ENCODE data around the gene CAB39.

DNA sequence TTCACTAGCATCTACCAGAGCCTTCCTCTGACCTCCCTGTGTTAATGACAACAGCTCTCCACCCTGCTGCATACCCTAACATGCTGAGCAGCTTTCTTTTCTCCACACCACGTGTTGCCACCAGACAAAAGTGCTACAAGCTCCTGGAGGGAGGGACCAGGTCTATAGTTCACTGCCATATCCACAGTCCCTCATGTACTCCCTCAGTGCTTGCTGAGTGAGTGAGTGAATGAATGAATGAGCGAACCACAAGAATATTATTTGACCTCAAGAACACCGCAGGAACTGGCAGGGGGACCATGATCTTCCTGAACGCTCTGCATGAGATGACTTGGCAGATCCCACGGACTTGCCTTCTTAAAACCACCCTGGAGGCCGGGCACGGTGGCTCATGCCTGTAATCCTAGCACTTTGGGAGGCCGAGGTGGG, 47.4 kb upstream of the CAB39 start:
- TF ChIP-seq, protein P1, sequence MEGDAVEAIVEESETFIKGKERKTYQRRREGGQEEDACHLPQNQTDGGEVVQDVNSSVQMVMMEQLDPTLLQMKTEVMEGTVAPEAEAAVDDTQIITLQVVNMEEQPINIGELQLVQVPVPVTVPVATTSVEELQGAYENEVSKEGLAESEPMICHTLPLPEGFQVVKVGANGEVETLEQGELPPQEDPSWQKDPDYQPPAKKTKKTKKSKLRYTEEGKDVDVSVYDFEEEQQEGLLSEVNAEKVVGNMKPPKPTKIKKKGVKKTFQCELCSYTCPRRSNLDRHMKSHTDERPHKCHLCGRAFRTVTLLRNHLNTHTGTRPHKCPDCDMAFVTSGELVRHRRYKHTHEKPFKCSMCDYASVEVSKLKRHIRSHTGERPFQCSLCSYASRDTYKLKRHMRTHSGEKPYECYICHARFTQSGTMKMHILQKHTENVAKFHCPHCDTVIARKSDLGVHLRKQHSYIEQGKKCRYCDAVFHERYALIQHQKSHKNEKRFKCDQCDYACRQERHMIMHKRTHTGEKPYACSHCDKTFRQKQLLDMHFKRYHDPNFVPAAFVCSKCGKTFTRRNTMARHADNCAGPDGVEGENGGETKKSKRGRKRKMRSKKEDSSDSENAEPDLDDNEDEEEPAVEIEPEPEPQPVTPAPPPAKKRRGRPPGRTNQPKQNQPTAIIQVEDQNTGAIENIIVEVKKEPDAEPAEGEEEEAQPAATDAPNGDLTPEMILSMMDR (IDR thresholded peaks at IDR 0.05; ENCODE audit: borderline replicate concordance, extremely low read depth, low read length, poor library complexity, severe bottlenecking), result no peak
- TF ChIP-seq EZH2 (IDR thresholded peaks at IDR 0.05; ENCODE audit: borderline replicate concordance, low read depth, low read length, severe bottlenecking), result no peak
